MCF 10A (cell line): ENCODE measurements around the gene SEM1. TPM values are rescaled to one million over a fixed set of nuclear protein-coding genes. Genes with fewer than 3 reads are reported as not detected.

Experiments
- BruUV-seq: library from RNA; stranded (reverse); fragments of 400-500 nt; replicated peaks from 2 replicates; lab custom pipeline; 2021; lab: Mats Ljungman, UMichigan
- CTCF ChIA-PET: fragments of 300-600 bp; sonication (Branson Sonifier 250); formaldehyde crosslinking; extraction: SDS; loops from one replicate; lab custom pipeline; 2021; ENCODE audit warnings: antibody characterized with exemption, inconsistent platforms; lab: Yijun Ruan, JAX
- POLR2A ChIA-PET: fragments of 300-600, 350-650 bp; sonication (Branson Sonifier 250); formaldehyde crosslinking; extraction: SDS; loops from one replicate; lab custom pipeline; 2020; ENCODE audit warnings: antibody characterized with exemption, inconsistent platforms; lab: Yijun Ruan, JAX
- DNase-seq: peaks from one replicate; pipeline ENCODE4 v3.0.0-alpha.2; 2018; ENCODE audit not compliant: unreplicated experiment
- H3K27ac Mint-ChIP-seq: one replicate; pipeline ENCODE4 v1.8.0; 2022; ENCODE audit warnings: mild to moderate bottlenecking, low read depth, mixed read lengths; ENCODE audit not compliant: unreplicated experiment
- H3K27me3 Mint-ChIP-seq: one replicate; pipeline ENCODE4 v1.8.0; 2022; ENCODE audit warnings: mixed read lengths; ENCODE audit not compliant: insufficient read depth, unreplicated experiment
- H3K36me3 Mint-ChIP-seq: one replicate; pipeline ENCODE4 v1.8.0; 2022; ENCODE audit warnings: mild to moderate bottlenecking, moderate library complexity, mixed read lengths; ENCODE audit not compliant: insufficient read depth, unreplicated experiment
- H3K4me1 Mint-ChIP-seq: one replicate; pipeline ENCODE4 v1.8.0; 2022; ENCODE audit warnings: mixed read lengths; ENCODE audit not compliant: insufficient read depth, unreplicated experiment
- H3K4me3 Mint-ChIP-seq: one replicate; pipeline ENCODE4 v1.8.0; 2022; ENCODE audit warnings: mild to moderate bottlenecking, moderate library complexity, mixed read lengths; ENCODE audit not compliant: unreplicated experiment
- H3K9me3 Mint-ChIP-seq: one replicate; pipeline ENCODE4 v1.8.0; 2022; ENCODE audit warnings: mixed read lengths; ENCODE audit not compliant: unreplicated experiment
- CTCF ChIP-seq: fragments of 200-600 bp; IDR thresholded peaks from one replicate; pipeline ENCODE4 v1.8.0; 2022; ENCODE audit warnings: antibody characterized with exemption, mild to moderate bottlenecking; ENCODE audit not compliant: unreplicated experiment
- intact Hi-C: fragments of 100-400 bp; cut with micrococcal nuclease; formaldehyde crosslinking; loops from 2 replicates; pipeline ENCODE4 v1.14.1; 2022
- total RNA-seq: library from RNA; stranded (reverse); gene quantifications from 2 replicates; pipeline ENCODE4 v1.2.3, GENCODE V29; 2022

Gene SEM1
- total RNA-seq, 1 experiment from 2014 or later: 70.3 TPM

- no peak for TF ChIP-seq CTCF
- Mint-ChIP-seq H3K27ac (no peak overlapping the region), H3K27me3 (no peaks in the 10 kb centered on the region), H3K4me3 (no peak overlapping the region), H3K4me1 (no peaks in the 10 kb centered on the region), H3K9me3 (no peaks in the 10 kb centered on the region), H3K36me3 (peaks cover 25% of the 10 kb centered on the region)
- POLR2A ChIA-PET: no interaction called here
- CTCF ChIA-PET: no interaction called here
- BruUV-seq: no TSS peak
- intact Hi-C loops: no loop called here
- no peak for DNase-seq
Observed at GRCh38 chr7:96689414-96689813, 20.2 kb downstream of the SEM1 start.

- H3K36me3 Mint-ChIP-seq: peaks cover 45% of the 10 kb centered on the region
- no peak for DNase-seq
- POLR2A ChIA-PET: no interaction called here
Observed at GRCh38 chr7:96686305-96686704, 23.3 kb downstream of the SEM1 start.

GRCh38 chr7:96685755-96686154 is 23.9 kb downstream of the SEM1 start:
- POLR2A ChIA-PET: no interaction called here
- no peaks in the 10 kb centered on the region for H3K27me3 Mint-ChIP-seq
- intact Hi-C loops: no loop called here
- CTCF ChIA-PET: interaction anchor here (0.6 kb wide), 1 partner anchor 185 kb away, joined by 4 read pairs; no protein-coding TSS in a partner anchor
- DNase-seq: no peak
- H3K27ac Mint-ChIP-seq: no peak overlapping the region
- no peaks in the 10 kb centered on the region for H3K4me1 Mint-ChIP-seq
- peaks cover 13% of the 10 kb centered on the region for H3K9me3 Mint-ChIP-seq
- H3K4me3 Mint-ChIP-seq: no peak overlapping the region
- no peak for TF ChIP-seq CTCF
- peaks cover 45% of the 10 kb centered on the region for H3K36me3 Mint-ChIP-seq
- BruUV-seq: no TSS peak

More at GRCh38 chr7:96686305-96686704, 23.3 kb downstream of the SEM1 start:
- Mint-ChIP-seq H3K27me3 (no peaks in the 10 kb centered on the region), H3K4me1 (no peaks in the 10 kb centered on the region), H3K9me3 (peaks cover 7% of the 10 kb centered on the region), H3K4me3 (no peak overlapping the region), H3K27ac (no peak overlapping the region)
- BruUV-seq: no TSS peak
- no peak for TF ChIP-seq CTCF
- intact Hi-C loops: no loop called here
- CTCF ChIA-PET: interaction anchor here (0.6 kb wide), 1 partner anchor 185 kb away, joined by 4 read pairs; no protein-coding TSS in a partner anchor

GRCh38 chr7:96685353-96685752 is 24.3 kb downstream of the SEM1 start:
- Mint-ChIP-seq H3K4me1 (no peaks in the 10 kb centered on the region), H3K4me3 (no peak overlapping the region), H3K27me3 (no peaks in the 10 kb centered on the region), H3K27ac (no peak overlapping the region), H3K36me3 (peaks cover 45% of the 10 kb centered on the region), H3K9me3 (peaks cover 14% of the 10 kb centered on the region)
- intact Hi-C loops: no loop called here
- BruUV-seq: no TSS peak
- POLR2A ChIA-PET: no interaction called here
- no peak for DNase-seq
- no peak for TF ChIP-seq CTCF
- CTCF ChIA-PET: no interaction called here
